Ishikawa (cell line): Measurements from ENCODE around the gene ARHGAP42.

Experiments
- CEBPB ChIP-seq: IDR thresholded peaks from 2 replicates; pipeline ENCODE4 v1.6.1; 2012
- NFIC ChIP-seq: IDR thresholded peaks from 2 replicates; pipeline ENCODE4 v1.6.1; 2012
- RAD21 ChIP-seq: IDR thresholded peaks from 2 replicates; pipeline ENCODE4 v1.6.1; 2012; ENCODE audit warnings: low read depth
- TEAD4 ChIP-seq: IDR thresholded peaks from 2 replicates; pipeline ENCODE4 v1.6.1; 2012
- YY1 ChIP-seq: IDR thresholded peaks from 2 replicates; pipeline ENCODE4 v1.6.1; 2012; ENCODE audit warnings: low read depth

GRCh38 chr11:100766764-100767163 lies 79.7 kb downstream of the ARHGAP42 start:
- TF ChIP-seq TEAD4 (no peak), NFIC (no peak), CEBPB (no peak), RAD21 (no peak), YY1 (no peak)
